Activated naive CD4-positive, alpha-beta T cell treated with Interleukin-2 at 50 U/mL for 16 hours (primary cell): Measurements from ENCODE around the gene ZNHIT2.
A peak's percentile ranks its signal among the peaks of the same experiment; 100 is the strongest.

Experiments
- DNase-seq: peaks from one replicate; pipeline ENCODE4 v3.0.0-alpha.2; 2020

The ZNHIT2 gene

DNA sequence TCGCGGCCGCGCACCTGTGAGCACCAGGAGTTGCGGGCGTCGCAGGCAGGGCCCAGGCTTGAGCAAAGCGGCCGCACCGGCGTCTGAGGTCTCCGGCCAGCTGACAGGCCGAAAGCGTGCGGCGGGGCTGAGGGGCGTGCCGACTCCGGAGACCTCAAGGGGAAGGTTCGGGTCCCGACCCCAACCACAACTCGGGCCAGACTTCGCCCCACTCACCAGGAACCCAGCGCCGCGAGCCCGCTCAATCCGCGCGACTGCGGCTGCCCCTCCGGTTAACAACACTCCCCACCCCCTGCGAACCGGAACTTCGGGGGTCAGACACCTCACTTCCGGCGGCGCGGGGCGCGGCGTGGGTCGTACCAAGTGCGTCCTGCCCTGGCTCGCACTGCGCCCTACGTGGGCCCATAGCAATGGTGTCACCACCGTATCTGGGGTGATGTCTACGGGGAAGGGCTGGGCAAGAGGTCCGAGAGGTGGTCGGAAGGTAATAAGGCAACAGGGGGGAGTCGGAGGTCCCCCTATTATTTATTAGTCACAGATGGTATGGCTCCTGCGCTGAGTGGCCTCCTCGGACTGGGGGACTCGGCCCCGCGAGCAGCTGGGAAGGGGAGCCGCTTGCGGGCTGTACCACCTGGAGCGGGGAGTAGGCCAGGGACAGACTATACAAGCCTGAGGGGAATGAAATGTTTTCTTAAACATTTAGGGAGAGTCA, 16.9 kb upstream of the ZNHIT2 start, which contains the start of gene SYVN1:
Gene SYVN1 (minus strand): TSS at position 280 of the 712 bp plus-strand sequence. CDS start 918 bp downstream, outside the sequence.
- peak; percentile 95 for DNase-seq

GRCh38 chr11:65133724-65134123, 16.2 kb upstream of the ZNHIT2 start:
- no peak for DNase-seq

GRCh38 chr11:65132988-65133700, 15.6 kb upstream of the ZNHIT2 start:
- DNase-seq: peak; percentile 65

DNA sequence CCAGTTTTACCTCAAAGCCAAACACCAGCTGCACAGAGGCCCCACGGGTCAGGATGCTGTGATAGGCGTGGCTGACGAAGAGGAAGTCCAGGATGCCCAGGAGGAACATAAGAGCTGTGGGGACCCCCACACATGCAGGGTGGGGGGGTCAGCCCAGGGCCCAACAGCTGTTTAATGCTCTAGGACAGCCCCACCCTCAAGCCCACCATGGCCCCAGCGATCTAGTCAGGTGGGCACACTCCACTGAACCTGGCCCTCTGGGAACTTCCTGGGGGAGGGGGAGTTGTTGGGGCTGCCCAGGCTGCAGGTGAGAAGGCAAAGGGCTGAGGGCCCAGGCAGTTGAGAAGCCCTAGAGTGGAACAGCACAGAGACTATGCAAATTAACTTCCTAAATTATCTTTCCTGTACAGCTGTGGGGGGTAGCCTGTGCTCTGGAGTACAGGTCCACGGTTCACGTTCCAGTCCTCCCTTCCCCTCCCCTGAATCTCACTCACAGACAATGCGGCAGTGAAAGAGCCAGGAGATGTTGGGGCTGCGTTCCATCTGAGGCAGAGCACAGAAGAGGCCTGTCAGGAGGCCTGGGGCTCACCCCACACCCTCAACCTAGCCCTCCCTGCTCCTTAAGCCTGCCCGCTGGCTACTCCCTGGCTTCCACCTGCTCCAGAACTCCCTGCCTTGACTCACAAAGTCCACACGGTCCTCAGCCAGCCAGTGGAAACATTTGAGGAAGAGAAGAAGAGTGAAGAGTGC, 14.9 kb upstream of the ZNHIT2 start:
- no peak for DNase-seq

- no peak for DNase-seq
Observed at GRCh38 chr11:65131895-65132237, 14.4 kb upstream of the ZNHIT2 start.

- no peak for DNase-seq
Observed at GRCh38 chr11:65131417-65131776, 13.9 kb upstream of the ZNHIT2 start.

- no peak for DNase-seq
Observed at GRCh38 chr11:65130631-65131416, 13.3 kb upstream of the ZNHIT2 start.

GRCh38 chr11:65129649-65130441, 12.3 kb upstream of the ZNHIT2 start:
- no peak for DNase-seq

DNA sequence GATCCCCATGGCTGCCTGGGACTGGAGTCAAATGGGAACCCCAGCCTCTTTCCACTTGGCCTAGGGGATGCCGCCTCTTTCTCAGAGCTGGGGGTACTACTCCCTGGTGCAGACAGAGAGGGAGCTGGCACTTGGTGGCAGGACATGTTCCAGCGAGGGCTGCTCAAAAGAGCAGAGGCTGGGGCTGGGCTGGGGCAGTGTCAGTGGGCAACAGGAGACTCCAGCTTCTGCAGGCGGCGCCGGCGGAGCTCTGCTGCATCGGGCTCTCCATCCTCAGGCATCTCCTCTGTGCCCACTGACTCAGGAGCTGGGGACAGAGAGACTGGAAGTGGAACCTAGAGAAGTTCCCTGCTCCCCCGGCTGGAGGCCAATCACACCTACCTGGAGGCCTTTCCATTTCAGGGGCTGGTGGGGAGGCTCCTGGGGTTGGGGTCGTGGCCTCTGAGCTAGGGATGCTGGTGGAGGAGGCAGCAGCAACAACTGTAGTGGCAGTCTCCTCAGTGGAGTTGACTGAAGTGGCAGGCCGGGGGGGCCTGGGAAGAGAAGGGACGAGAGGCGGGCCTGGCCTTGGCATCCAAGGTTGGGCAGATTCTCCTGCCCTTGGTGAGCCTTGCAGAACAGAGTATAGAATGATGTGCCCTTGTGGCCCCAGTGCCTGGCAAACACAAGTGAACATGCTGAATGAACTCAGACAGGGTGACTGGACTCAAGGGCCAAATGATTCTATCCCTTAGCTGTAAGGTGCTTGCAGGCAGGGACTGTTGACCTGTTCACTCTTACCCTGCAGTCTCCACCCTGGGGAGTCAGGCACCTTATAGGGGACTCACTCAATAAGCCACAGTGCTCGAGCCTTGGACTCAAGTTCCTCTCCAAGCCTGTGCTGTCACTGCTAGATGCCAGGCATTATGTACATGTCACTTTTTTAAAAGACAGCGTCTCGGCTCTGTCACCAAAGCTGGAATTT, 11.0 kb upstream of the ZNHIT2 start:
- no peak for DNase-seq

- DNase-seq: no peak
Observed at GRCh38 chr11:65127473-65128181, 10.1 kb upstream of the ZNHIT2 start.

- no peak for DNase-seq
Observed at GRCh38 chr11:65126624-65127274, 9.2 kb upstream of the ZNHIT2 start.

DNA sequence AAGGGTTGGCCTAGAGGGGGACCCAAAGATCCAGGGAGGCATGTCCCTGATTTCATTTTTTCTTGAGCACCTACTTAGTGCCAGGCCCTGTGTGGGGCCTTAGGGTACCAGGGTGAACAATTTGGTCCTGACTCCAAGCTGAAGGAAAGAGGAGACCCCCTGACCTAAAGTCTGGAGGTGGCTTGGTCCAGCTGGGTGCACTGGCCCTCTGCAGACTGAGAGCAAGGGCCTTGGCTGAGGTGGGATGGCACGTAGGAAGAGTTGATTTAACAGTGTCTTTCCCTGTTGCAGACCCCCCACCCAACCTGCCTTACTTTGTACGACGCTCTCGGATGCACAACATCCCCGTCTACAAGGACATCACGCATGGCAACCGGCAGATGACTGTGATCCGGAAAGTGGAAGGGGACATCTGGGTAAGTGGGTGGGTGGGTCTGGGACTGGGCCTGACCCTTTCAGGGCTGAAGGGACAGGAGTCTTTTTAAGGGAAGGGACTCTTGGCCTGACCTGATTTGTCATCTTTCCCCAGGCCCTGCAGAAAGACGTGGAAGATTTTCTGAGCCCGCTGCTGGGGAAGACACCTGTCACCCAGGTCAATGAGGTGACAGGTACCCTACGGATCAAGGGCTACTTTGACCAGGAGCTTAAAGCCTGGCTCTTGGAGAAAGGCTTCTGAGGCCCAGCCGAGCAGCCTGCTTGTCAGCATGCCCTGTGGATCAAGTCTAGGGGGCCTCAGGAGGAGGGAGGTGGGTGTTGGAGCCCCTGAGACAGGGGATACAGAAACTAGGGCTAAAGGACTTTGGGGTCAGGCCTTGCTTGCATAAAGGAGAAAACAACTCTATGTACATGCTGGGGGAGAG, 7.9 kb upstream of the ZNHIT2 start:
- DNase-seq: no peak

- no peak for DNase-seq
Observed at GRCh38 chr11:65124480-65125196, 7.1 kb upstream of the ZNHIT2 start.

GRCh38 chr11:65121865-65122696, 4.6 kb upstream of the ZNHIT2 start, which contains the start of the genes FAU and MRPL49:
Gene FAU, minus strand, starts transcription at chr11:65122134. Its CDS starts 321 bp downstream, at chr11:65121813.
Gene MRPL49, plus strand, starts transcription at chr11:65122321. Its CDS starts 26 bp downstream, at chr11:65122347.
- DNase-seq: peak; percentile 99

- DNase-seq: peak; percentile 43
Observed at GRCh38 chr11:65121447-65121864, 4.0 kb upstream of the ZNHIT2 start.

DNA sequence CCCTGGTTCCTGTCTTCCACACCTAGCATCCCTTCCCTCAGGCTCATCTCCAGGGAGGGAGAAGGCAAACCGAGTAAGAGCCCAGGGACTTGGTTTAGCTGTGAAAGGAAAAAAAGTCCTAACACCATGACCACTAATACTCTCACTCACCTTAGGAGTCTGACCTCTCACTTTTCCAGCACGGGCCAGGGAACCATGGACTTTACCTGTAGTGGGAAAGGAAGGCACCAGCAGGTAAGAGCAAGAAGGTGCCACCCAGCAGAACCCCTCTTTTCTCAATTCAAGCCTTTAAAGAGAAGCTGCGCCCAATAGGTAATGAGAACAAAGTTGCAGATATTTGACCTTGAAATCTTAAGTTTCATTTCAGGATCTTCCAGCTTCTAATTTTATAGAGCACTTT, 3.3 kb upstream of the ZNHIT2 start:
- DNase-seq: no peak

DNA sequence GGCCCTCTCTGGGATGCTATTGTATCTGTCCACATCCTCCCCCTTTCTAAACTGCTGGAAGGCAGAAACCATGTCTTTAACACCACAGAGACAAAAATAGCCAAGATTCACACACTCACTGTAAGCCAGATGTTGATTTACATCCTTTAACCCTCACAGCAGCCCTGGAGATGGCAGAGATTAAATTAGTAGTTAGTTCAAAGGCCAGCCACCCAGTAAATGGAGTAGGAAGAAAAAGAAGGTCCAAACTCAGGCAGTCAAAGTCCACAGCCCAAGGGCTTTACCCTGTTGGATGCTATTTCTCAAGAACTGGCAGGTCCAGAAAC, 2.1 kb upstream of the ZNHIT2 start:
- DNase-seq: no peak
